Measurements from ENCODE around the gene DNAJB4.
"Not testable (repeated sequence)": the region's sequence is repeated elsewhere in the genome, so short reads cannot be mapped to it uniquely, and the experiment has no call there.

Gene DNAJB4

GRCh38 chr1:78004719-78005447, at the start of gene DNAJB4:
Gene DNAJB4, plus strand, starts transcription at chr1:78004939. Its CDS starts 172 bp downstream, at chr1:78005111.
- FAIRE-seq, result peak; percentile 89

- no peak for FAIRE-seq
These were observed 49.0 kb upstream of the DNAJB4 start for GRCh38 chr1:77955709-77956108.

- FAIRE-seq, result no peak
These were observed 48.3 kb upstream of the DNAJB4 start for GRCh38 chr1:77956464-77956863.

- FAIRE-seq, result no peak
These were observed 46.3 kb upstream of the DNAJB4 start for GRCh38 chr1:77958391-77958790.

- FAIRE-seq, result no peak
These were observed 45.9 kb upstream of the DNAJB4 start for GRCh38 chr1:77958850-77959249.

- FAIRE-seq, result no peak
These were observed 43.3 kb upstream of the DNAJB4 start for GRCh38 chr1:77961392-77961791.

GRCh38 chr1:77966291-77966690, 38.4 kb upstream of the DNAJB4 start:
- FAIRE-seq, result no peak

GRCh38 chr1:77970192-77970591, 34.5 kb upstream of the DNAJB4 start:
- no peak for FAIRE-seq

GRCh38 chr1:77972080-77972479, 32.7 kb upstream of the DNAJB4 start:
- FAIRE-seq, result no peak

GRCh38 chr1:77975386-77975785, 29.4 kb upstream of the DNAJB4 start:
- no peak for FAIRE-seq

GRCh38 chr1:77975907-77976306, 28.8 kb upstream of the DNAJB4 start:
- FAIRE-seq, result no peak

- FAIRE-seq, result no peak
These were observed 28.2 kb upstream of the DNAJB4 start for GRCh38 chr1:77976433-77977076.

GRCh38 chr1:77977989-77978292, 26.8 kb upstream of the DNAJB4 start:
- peak; percentile 33 for FAIRE-seq

- no peak for FAIRE-seq
These were observed 26.3 kb upstream of the DNAJB4 start for GRCh38 chr1:77978293-77978968.

GRCh38 chr1:77978969-77979876, 25.5 kb upstream of the DNAJB4 start, which contains the start of gene FUBP1:
Gene FUBP1, minus strand, starts transcription at chr1:77979072. Its CDS starts 68 bp downstream, at chr1:77979004.
- FAIRE-seq, result no peak

- not testable (repeated sequence) for FAIRE-seq
These were observed 21.3 kb upstream of the DNAJB4 start for GRCh38 chr1:77983352-77983996.

- no peak for FAIRE-seq
These were observed 20.8 kb upstream of the DNAJB4 start for GRCh38 chr1:77983997-77984355.

GRCh38 chr1:77984629-77985028, 20.1 kb upstream of the DNAJB4 start:
- no peak for FAIRE-seq

- FAIRE-seq, result no peak
These were observed 17.9 kb upstream of the DNAJB4 start for GRCh38 chr1:77986810-77987209.

GRCh38 chr1:77987919-77988318, 16.8 kb upstream of the DNAJB4 start:
- FAIRE-seq, result no peak

GRCh38 chr1:77989744-77990143, 15.0 kb upstream of the DNAJB4 start:
- FAIRE-seq, result no peak

GRCh38 chr1:77990629-77991204, 14.0 kb upstream of the DNAJB4 start:
- FAIRE-seq, result no peak
